NCI-H1092 treated with DMSO at 0.1 percent for 48 hours (cell line): ENCODE data around the gene MAN1B1.
"Not testable (repeated sequence)": the region's sequence is repeated elsewhere in the genome, so short reads cannot be mapped to it uniquely, and the experiment has no call there.

Experiments
- DNase-seq: peaks from one replicate; lab custom pipeline; 2025; lab: John Stamatoyannopoulos, UW

The MAN1B1 gene

GRCh38 chr9:137127301-137128157 lies 40.7 kb downstream of the MAN1B1 start:
- DNase-seq: no peak

- DNase-seq: no peak
Measured at GRCh38 chr9:137128158-137128861, 41.5 kb downstream of the MAN1B1 start.

- no peak for DNase-seq
Measured at GRCh38 chr9:137128862-137129455, 42.2 kb downstream of the MAN1B1 start.

- peak; percentile 89 for DNase-seq
Measured at GRCh38 chr9:137129456-137130175, 42.8 kb downstream of the MAN1B1 start.

- DNase-seq: no peak
Measured at GRCh38 chr9:137130176-137130755, 43.5 kb downstream of the MAN1B1 start.

GRCh38 chr9:137134191-137134590 lies 47.4 kb downstream of the MAN1B1 start:
- no peak for DNase-seq

- not testable (repeated sequence) for DNase-seq
Measured at GRCh38 chr9:137135154-137135553, 48.4 kb downstream of the MAN1B1 start.

GRCh38 chr9:137136261-137136880 lies 49.6 kb downstream of the MAN1B1 start:
- DNase-seq: no peak

- DNase-seq: no peak
Measured at GRCh38 chr9:137136881-137137607, 50.3 kb downstream of the MAN1B1 start.

GRCh38 chr9:137138058-137138721 lies 51.4 kb downstream of the MAN1B1 start:
- DNase-seq: peak; percentile 30

GRCh38 chr9:137138722-137139467 lies 52.1 kb downstream of the MAN1B1 start, which contains the start of gene GRIN1:
TSS of gene GRIN1 (plus strand) at chr9:137139154. CDS start at chr9:137139487, 333 bp downstream.
- DNase-seq: no peak

GRCh38 chr9:137139468-137140150 lies 52.8 kb downstream of the MAN1B1 start:
- DNase-seq: no peak

- DNase-seq: no peak
Measured at GRCh38 chr9:137140151-137141012, 53.6 kb downstream of the MAN1B1 start.

- DNase-seq: no peak
Measured at GRCh38 chr9:137141050-137141810, 54.4 kb downstream of the MAN1B1 start.

GRCh38 chr9:137141976-137142936 lies 55.5 kb downstream of the MAN1B1 start:
- no peak for DNase-seq

- no peak for DNase-seq
Measured at GRCh38 chr9:137143459-137143858, 56.7 kb downstream of the MAN1B1 start.
